ENCODE measurements around the gene FNDC5.

The FNDC5 gene

GRCh38 chr1:32884032-32884372 lies 13.3 kb upstream of the FNDC5 start:
- no peak for DNase-seq (ENCODE audit: low read depth)

GRCh38 chr1:32883338-32884031 lies 12.8 kb upstream of the FNDC5 start:
- no peak for DNase-seq (ENCODE audit: low read depth)

- DNase-seq (ENCODE audit: low read depth): no peak
Measured at GRCh38 chr1:32881871-32882850, 11.4 kb upstream of the FNDC5 start.

- DNase-seq (ENCODE audit: low read depth): no peak
Measured at GRCh38 chr1:32881291-32881690, 10.6 kb upstream of the FNDC5 start.

GRCh38 chr1:32878637-32879041 lies 7.9 kb upstream of the FNDC5 start:
- DNase-seq (ENCODE audit: low read depth): no peak

- no peak for DNase-seq (ENCODE audit: low read depth)
Measured at GRCh38 chr1:32878183-32878582, 7.5 kb upstream of the FNDC5 start.

- no peak for DNase-seq (ENCODE audit: low read depth)
Measured at GRCh38 chr1:32877211-32878110, 6.7 kb upstream of the FNDC5 start.

GRCh38 chr1:32876341-32877210 lies 5.9 kb upstream of the FNDC5 start:
- DNase-seq (ENCODE audit: low read depth): no peak

GRCh38 chr1:32874860-32875752 lies 4.4 kb upstream of the FNDC5 start:
- DNase-seq (ENCODE audit: low read depth): no peak

GRCh38 chr1:32873484-32873883 lies 2.8 kb upstream of the FNDC5 start:
- no peak for DNase-seq (ENCODE audit: low read depth)

GRCh38 chr1:32872192-32872460 lies 1.4 kb upstream of the FNDC5 start:
- no peak for DNase-seq (ENCODE audit: low read depth)

- DNase-seq (ENCODE audit: low read depth): no peak
Measured at GRCh38 chr1:32871364-32872191, 866 bp upstream of the FNDC5 start.

GRCh38 chr1:32869923-32870614 lies 643 bp downstream of the FNDC5 start:
- DNase-seq (ENCODE audit: low read depth): no peak

- DNase-seq (ENCODE audit: low read depth): no peak
Measured at GRCh38 chr1:32868806-32869455, 1.8 kb downstream of the FNDC5 start.

GRCh38 chr1:32868085-32868484 lies 2.6 kb downstream of the FNDC5 start:
- DNase-seq (ENCODE audit: low read depth): no peak

GRCh38 chr1:32867671-32868070 lies 3.0 kb downstream of the FNDC5 start:
- DNase-seq (ENCODE audit: low read depth): no peak

GRCh38 chr1:32867151-32867550 lies 3.6 kb downstream of the FNDC5 start:
- DNase-seq (ENCODE audit: low read depth): no peak

- no peak for DNase-seq (ENCODE audit: low read depth)
Measured at GRCh38 chr1:32865639-32866405, 4.9 kb downstream of the FNDC5 start.
